DOHH2 (cell line): ENCODE results near the gene HDAC4.

Source experiments
- H3F3A ChIP-seq: fragments of 200-600 bp; sonication (generic), shearing (Covaris generic); 2 replicates; pipeline ENCODE4 v1.6.0; 2016; ENCODE audit warnings: antibody characterized with exemption, mild to moderate bottlenecking; ENCODE audit not compliant: control insufficient read depth, insufficient read depth
- H3K27ac ChIP-seq: fragments of 200-600 bp; sonication (generic); 2 replicates; pipeline ENCODE4 v1.5.1; 2014; ENCODE audit warnings: low read depth, mild to moderate bottlenecking, low read length, moderate library complexity
- H3K27me3 ChIP-seq: fragments of 200-600 bp; sonication (generic); 2 replicates; pipeline ENCODE4 v1.6.1; 2014; ENCODE audit warnings: mild to moderate bottlenecking, low read length, mixed read lengths; ENCODE audit not compliant: control insufficient read depth
- H3K36me3 ChIP-seq: fragments of 200-600 bp; sonication (generic); 2 replicates; pipeline ENCODE4 v1.6.1; 2014; ENCODE audit warnings: mild to moderate bottlenecking, low read length, moderate library complexity, mixed read lengths; ENCODE audit not compliant: control insufficient read depth
- H3K4me1 ChIP-seq: fragments of 200-600 bp; sonication (generic); 2 replicates; pipeline ENCODE4 v1.6.1; 2014; ENCODE audit warnings: mild to moderate bottlenecking, low read length, mixed read lengths; ENCODE audit not compliant: control insufficient read depth
- H3K4me2 ChIP-seq: fragments of 200-600 bp; sonication (generic); 2 replicates; pipeline ENCODE4 v1.6.0; 2014; ENCODE audit warnings: mild to moderate bottlenecking, low read length, moderate library complexity
- H3K4me3 ChIP-seq: fragments of 200-600 bp; sonication (generic); 2 replicates; pipeline ENCODE4 v1.5.1; 2014; ENCODE audit warnings: mild to moderate bottlenecking, low read length, mixed read lengths
- H3K79me2 ChIP-seq: fragments of 200-600 bp; sonication (generic); 2 replicates; pipeline ENCODE4 v1.6.1; 2014; ENCODE audit warnings: mild to moderate bottlenecking, low read length, mixed read lengths; ENCODE audit not compliant: control insufficient read depth
- H3K9me2 ChIP-seq: fragments of 200-600 bp; sonication (generic); replicated peaks from 2 replicates; pipeline ENCODE4 v1.6.1; 2014; ENCODE audit warnings: mild to moderate bottlenecking, low read length, mixed read lengths; ENCODE audit not compliant: control insufficient read depth
- H3K9me3 ChIP-seq: fragments of 200-600 bp; sonication (generic); 2 replicates; pipeline ENCODE4 v1.6.1; 2014; ENCODE audit warnings: antibody characterized with exemption, low read length, mixed read lengths; ENCODE audit not compliant: control insufficient read depth, insufficient read depth
- H4K20me1 ChIP-seq: fragments of 200-600 bp; sonication (generic); 2 replicates; pipeline ENCODE4 v1.6.0; 2014; ENCODE audit warnings: low read depth, mild to moderate bottlenecking, antibody characterized with exemption, low read length, moderate library complexity; ENCODE audit not compliant: control insufficient read depth, insufficient read depth
- CTCF ChIP-seq: fragments of 200-600 bp; sonication (generic); IDR thresholded peaks from one replicate; pipeline ENCODE4 v1.5.1; 2014; ENCODE audit warnings: antibody characterized with exemption, mild to moderate bottlenecking, low read depth, low read length; ENCODE audit not compliant: poor library complexity, severe bottlenecking
- EZH2phosphoT487 ChIP-seq: fragments of 200-600 bp; sonication (generic); IDR thresholded peaks from 2 replicates; pipeline ENCODE4 v1.6.1; 2017; ENCODE audit warnings: borderline replicate concordance, mild to moderate bottlenecking, antibody characterized with exemption, low read length, moderate library complexity, mixed read lengths

The HDAC4 gene

GRCh38 chr2:239355724-239356123 is 45.1 kb downstream of the HDAC4 start:
- Histone ChIP-seq H3K9me2 (no peaks in the 10 kb centered on the region), H3K4me3 (no peak overlapping the region), H3K9me3 (peaks cover 13% of the 10 kb centered on the region), H3K27ac (no peak overlapping the region), H3F3A (no peaks in the 10 kb centered on the region), H3K79me2 (no peaks in the 10 kb centered on the region), H3K4me2 (no peak overlapping the region), H3K36me3 (no peaks in the 10 kb centered on the region; the same call in 1 of the 2 replicates), H4K20me1 (no peaks in the 10 kb centered on the region), H3K27me3 (no peaks in the 10 kb centered on the region), H3K4me1 (no peaks in the 10 kb centered on the region)
- TF ChIP-seq EZH2phosphoT487 (no peak), CTCF (no peak)

GRCh38 chr2:239355139-239355538 is 45.7 kb downstream of the HDAC4 start:
- Histone ChIP-seq H3F3A (no peaks in the 10 kb centered on the region), H3K4me3 (no peak overlapping the region), H3K9me3 (peaks cover 13% of the 10 kb centered on the region), H3K4me1 (no peaks in the 10 kb centered on the region), H4K20me1 (no peaks in the 10 kb centered on the region), H3K27ac (no peak overlapping the region), H3K4me2 (no peak overlapping the region), H3K36me3 (no peaks in the 10 kb centered on the region; the same call in 1 of the 2 replicates), H3K79me2 (no peaks in the 10 kb centered on the region), H3K27me3 (no peaks in the 10 kb centered on the region), H3K9me2 (no peaks in the 10 kb centered on the region)
- no peak for TF ChIP-seq EZH2phosphoT487
- no peak for TF ChIP-seq CTCF

GRCh38 chr2:239354791-239355136 is 46.1 kb downstream of the HDAC4 start:
- H3K4me3 ChIP-seq, result no peak overlapping the region
- H3K27ac ChIP-seq, result no peak overlapping the region
- no peaks in the 10 kb centered on the region for H3K79me2 ChIP-seq
- peaks cover 13% of the 10 kb centered on the region for H3K9me3 ChIP-seq
- H3K9me2 ChIP-seq, result no peaks in the 10 kb centered on the region
- no peaks in the 10 kb centered on the region; the same call in 1 of the 2 replicates for H3K36me3 ChIP-seq
- no peaks in the 10 kb centered on the region for H3K27me3 ChIP-seq
- H3K4me1 ChIP-seq, result no peaks in the 10 kb centered on the region
- no peaks in the 10 kb centered on the region for H3F3A ChIP-seq
- no peaks in the 10 kb centered on the region for H4K20me1 ChIP-seq
- no peak overlapping the region for H3K4me2 ChIP-seq
- TF ChIP-seq EZH2phosphoT487, result no peak
- no peak for TF ChIP-seq CTCF
